GM21381 (cell line): ENCODE data around the gene OR5L1.

ENCODE experiments used
- ATAC-seq: cut with Tn5 transposase; IDR thresholded peaks from one replicate; pipeline ENCODE4 v1.9.1; 2021; ENCODE audit warnings: mild to moderate bottlenecking, moderate library complexity; ENCODE audit not compliant: unreplicated experiment

Gene OR5L1

GRCh38 chr11:55811067-55811466, at the start of gene OR5L1:
OR5L1 (plus strand) TSS chr11:55811367; CDS start chr11:55811467, 100 bp downstream.
- no peak for ATAC-seq

DNA sequence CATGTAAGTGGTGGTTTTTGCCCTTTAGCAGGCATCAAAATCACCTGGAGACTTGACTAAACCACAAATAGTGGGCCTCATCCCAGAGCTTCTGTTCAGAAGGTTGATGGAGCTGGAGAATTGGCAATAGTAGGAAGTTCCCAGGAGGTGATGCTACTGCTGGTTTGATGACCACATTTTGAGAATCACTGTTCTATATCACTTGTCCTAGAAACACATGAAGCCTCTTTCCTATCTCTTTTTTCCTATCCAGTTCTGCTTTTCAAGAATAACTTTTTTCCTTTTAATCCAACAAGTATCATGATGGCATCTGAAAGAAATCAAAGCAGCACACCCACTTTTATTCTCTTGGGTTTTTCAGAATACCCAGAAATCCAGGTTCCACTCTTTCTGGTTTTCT, 38.0 kb upstream of the OR5L1 start, which contains the start of gene OR5D13:
OR5D13 (plus strand) TSS at position 301 of the 400 bp plus-strand sequence; CDS start at position 301, 0 bp downstream.
- no peak for ATAC-seq

- ATAC-seq, result no peak
Measured at GRCh38 chr11:55791606-55792005, 19.6 kb upstream of the OR5L1 start.

- no peak for ATAC-seq
Measured at GRCh38 chr11:55793321-55793720, 17.8 kb upstream of the OR5L1 start.

GRCh38 chr11:55795256-55795655, 15.9 kb upstream of the OR5L1 start, which contains the start of gene OR5D14:
OR5D14 (plus strand) TSS chr11:55795556; CDS start chr11:55795556, 0 bp downstream.
- no peak for ATAC-seq

GRCh38 chr11:55806248-55806647, 4.9 kb upstream of the OR5L1 start:
- ATAC-seq, result no peak

DNA sequence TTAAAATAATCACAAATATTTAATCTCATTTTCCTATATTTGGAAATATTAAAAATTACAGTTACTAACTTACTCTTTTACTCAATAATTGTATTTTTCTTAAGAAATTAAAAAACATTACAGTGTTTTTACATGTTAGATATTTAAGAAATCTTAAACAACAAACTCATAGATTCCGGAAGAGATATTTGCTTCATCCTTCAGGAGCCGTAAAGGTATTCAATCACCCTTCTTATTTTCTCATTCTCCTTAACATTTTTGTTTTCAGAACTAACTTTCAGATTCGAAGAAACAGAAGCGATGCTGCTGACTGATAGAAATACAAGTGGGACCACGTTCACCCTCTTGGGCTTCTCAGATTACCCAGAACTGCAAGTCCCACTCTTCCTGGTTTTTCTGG, 8.2 kb downstream of the OR5L1 start, which contains the start of gene OR5D18:
OR5D18 (plus strand) TSS at position 301 of the 400 bp plus-strand sequence; CDS start at position 301, 0 bp downstream.
- no peak for ATAC-seq

- ATAC-seq, result no peak
Measured at GRCh38 chr11:55826919-55827318, 15.8 kb downstream of the OR5L1 start, which contains the start of gene OR5L2. OR5L2 (plus strand) TSS chr11:55827219; CDS start chr11:55827219, 0 bp downstream.

- no peak for ATAC-seq
Measured at GRCh38 chr11:55838452-55838851, 27.3 kb downstream of the OR5L1 start, which contains the start of gene OR5D16. OR5D16 (plus strand) TSS chr11:55838752; CDS start chr11:55838752, 0 bp downstream.

GRCh38 chr11:55847453-55847852, 36.3 kb downstream of the OR5L1 start:
- ATAC-seq, result no peak

DNA sequence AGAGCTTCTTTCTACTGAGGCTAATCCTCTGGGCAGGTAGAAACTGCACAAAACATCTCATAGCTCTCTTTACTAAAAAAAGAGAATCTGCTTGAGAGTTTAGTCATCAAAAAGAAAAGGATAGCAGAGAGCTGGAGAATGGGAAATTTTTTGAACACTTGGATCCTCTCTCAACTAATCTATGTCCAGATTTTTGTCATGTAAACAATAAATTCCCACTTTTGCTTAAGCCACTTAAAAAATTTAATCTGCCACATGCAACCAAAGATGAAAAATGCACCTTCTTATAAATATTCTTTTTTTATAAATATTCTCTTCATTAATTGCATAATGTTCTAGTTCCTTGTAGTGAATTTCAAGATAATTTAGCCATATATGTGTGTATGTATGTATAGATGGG, 37.9 kb downstream of the OR5L1 start:
- ATAC-seq, result no peak

DNA sequence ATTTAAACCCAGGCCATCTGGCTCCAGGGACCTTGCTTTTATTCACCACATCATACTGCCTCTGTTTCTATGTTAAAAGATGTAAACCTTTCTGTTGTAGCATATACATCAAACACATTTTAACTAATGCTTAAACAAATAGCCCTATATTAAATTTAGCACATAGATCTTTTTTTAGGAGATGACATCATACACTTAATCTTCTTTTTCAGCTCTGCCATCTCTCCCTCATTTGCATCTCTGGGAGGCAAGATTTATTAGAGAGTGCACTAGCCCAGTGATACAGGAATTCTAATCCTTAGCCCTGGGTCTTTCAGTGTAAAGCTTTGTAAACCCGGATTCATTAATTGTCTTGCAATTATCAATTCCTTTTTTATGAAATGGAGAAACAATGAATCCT, 41.0 kb downstream of the OR5L1 start:
- no peak for ATAC-seq

GRCh38 chr11:55854704-55855103, 43.5 kb downstream of the OR5L1 start:
- ATAC-seq, result no peak
